A549 treated with DMSO at 1 μM for 4 hours (cell line): ENCODE results near the gene CD163. TPM values are rescaled to one million over a fixed set of nuclear protein-coding genes. Genes with fewer than 3 reads are reported as not detected.

Source experiments
- total RNA-seq: library from RNA; stranded (reverse); fragments of 200-300 nt; extraction: Qiagen RNA extraction; gene quantifications from 5 replicates; pipeline ENCODE4 v1.2.3, GENCODE V29; 2022; ENCODE audit warnings: low read depth

CD163 gene
- 0.06 TPM in 1 of 5 replicates, not detected in the others for total RNA-seq

GRCh38 chr12:7503686-7504415 lies at the start of gene CD163:
TSS of gene CD163 (minus strand) at chr12:7503777. CDS start at chr12:7503690, 87 bp downstream.

GRCh38 chr12:7444076-7444475 lies 59.5 kb downstream of the CD163 start, which contains the start of gene CD163L1:
TSS of gene CD163L1 (minus strand) at chr12:7444153. CDS start at chr12:7444127, 26 bp downstream.

Other genes with a start within 250 kb of the CD163 start
- not detected in 5 replicates for gene ACSM4, start 199.7 kb downstream of the CD163 start, total RNA-seq
- gene CD163L1, start 59.6 kb downstream of the CD163 start, total RNA-seq = 0.42 to 0.91 TPM (median 0.52 TPM) in 5 replicates
- not detected in 5 replicates for gene APOBEC1, start 162.1 kb upstream of the CD163 start, total RNA-seq
- gene GDF3, start 192.0 kb upstream of the CD163 start, total RNA-seq = not detected in 5 replicates
- not detected in 5 replicates for gene DPPA3, start 207.7 kb upstream of the CD163 start, total RNA-seq
- not detected in 5 replicates for gene CLEC4C, start 243.6 kb upstream of the CD163 start, total RNA-seq